GM03348 (cell line): ENCODE results near the gene RNF115.
"Not testable (repeated sequence)": the region's sequence is repeated elsewhere in the genome, so short reads cannot be mapped to it uniquely, and the experiment has no call there.

Experiments used
- DNase-seq: peaks from one replicate; pipeline ENCODE4 v3.0.0; 2012; ENCODE audit warnings: low spot score

RNF115 gene

DNA sequence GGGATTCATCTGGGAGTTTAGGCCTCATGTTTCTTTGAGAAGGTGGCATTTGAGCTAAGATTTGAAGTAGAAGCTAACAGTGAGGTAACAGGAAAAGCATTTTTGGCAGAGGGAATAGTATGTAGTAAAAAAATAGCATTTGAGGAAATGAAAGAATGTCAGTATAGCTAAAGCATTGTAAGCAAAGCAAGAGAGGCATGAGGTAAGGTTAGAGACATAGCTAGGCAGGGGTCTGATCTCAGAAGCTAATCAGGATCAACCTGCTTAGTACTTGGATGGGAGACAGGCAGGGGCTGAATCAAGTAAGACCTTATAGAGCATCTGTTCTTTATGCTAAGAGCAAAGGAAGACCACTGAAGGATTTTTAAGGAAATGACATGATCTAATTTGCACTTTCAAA is 4.1 kb upstream of the RNF115 start:
- DNase-seq: no peak

DNA sequence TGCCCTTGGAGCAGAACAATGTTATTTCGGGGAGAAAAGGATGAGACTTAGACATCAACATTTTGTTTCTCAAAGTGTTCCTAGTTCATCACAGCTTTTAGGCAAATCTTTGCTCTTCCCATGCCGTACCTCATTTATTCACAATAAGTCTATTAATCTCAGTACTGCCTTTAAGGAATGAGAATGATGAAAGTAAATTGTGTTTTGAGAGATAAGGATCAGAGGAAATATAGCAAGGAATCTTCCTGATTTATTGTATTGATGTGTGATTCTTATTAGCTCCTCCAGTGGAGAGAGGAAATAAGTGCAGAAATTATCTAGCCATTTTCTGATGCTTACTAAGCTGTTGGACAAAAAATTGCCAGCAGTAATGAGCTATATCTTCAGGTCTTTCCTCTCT is 2.1 kb upstream of the RNF115 start:
- DNase-seq: no peak

DNA sequence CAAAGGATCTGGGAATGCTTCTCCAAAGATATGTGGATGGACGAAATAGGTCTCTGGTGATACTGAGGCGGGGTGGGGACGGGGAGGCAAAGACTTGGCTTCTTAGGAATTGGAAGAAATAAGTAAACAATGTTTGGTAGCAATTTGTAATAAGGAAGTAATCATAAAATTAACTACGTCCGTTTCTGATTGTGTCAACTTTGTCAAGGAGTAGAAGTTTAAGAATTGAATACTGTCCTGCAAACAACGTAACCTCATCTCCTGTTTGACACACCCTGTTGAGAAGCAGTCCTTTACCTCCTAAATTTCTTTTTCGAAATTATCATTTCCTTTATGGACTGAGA is 576 bp upstream of the RNF115 start:
- DNase-seq: peak; percentile 9

DNA sequence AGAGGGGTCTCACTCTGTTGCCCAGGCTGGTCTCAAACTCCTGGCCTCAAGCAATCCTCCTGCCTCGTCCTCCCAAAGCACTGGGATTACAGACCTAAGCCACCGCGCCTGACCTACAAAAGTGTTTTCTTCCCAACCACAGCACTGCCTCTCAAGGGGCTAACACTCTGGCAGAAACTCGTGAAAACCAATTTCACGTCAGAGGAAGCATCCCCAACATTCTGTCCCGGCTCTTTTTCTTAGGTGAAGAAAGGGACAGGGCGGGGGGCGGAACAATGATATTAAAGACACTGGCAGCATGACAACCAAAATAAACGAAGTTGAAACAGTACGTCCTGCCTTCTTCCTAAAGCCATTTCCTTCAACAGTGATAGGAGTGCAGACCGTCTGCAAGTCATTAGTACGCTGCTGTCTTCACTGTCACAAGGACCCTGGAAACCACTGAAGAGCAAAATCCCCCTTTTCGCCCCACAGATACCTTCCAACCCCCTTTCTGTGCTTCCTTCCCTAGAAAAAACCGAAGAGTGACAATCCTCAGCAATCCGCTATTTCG is 1.0 kb downstream of the RNF115 start:
- DNase-seq: not testable (repeated sequence)

DNA sequence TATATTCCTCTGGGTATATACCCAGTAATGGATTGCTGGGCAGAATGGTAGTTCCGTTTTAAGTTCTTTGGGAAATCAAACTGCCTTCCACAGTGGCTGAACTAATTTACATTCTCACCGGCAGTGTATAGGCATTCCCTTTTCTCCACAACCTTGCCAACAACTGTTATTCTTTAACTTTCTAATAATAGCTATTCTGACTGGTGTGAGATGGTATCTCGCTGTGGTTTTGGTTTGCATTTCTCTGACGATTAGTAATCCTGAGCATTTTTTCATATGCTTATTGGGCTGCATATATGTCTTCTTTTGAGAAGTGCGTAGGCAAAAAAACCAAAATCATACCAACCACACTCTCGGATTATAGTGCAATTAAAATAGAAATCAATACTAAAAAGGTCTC is 5.8 kb downstream of the RNF115 start:
- DNase-seq: not testable (repeated sequence)

DNA sequence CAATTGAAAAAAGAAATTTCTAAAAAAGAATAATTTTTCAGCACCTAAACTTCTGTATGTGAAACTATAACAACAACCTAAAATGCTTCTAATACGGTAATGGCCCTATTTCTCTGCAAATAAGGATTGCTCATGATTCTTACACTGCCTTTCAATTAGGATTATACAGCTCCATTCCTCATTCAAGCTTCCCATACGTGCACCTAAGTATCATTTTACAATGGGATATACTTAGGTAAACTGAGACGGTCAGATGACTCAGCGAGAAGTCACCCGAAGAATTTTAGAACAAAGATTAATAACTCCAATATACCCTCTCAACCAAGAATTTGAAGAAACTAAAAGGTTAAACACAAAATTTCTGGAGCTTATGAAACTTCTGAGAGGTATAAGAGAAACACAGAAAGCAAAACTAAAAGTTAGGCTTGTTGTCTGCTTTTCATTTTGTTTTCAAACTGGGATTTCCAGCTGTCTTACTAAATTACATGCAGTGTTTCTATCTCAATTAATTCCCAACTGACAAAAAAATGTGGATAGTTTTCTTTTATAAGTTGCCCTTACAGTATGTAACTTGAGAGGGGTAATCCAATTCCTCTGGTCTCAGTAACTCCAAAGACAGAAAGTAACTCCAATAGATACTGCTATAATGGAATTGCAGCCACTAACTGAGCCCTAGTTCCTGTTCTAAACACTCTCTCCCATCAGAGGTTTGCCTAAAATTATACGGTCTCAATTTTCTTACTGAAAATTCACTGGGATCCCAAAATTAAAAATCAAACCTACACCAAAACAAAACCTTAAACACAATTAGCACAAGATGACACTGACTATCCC is 10.7 kb downstream of the RNF115 start:
- not testable (repeated sequence) for DNase-seq

DNA sequence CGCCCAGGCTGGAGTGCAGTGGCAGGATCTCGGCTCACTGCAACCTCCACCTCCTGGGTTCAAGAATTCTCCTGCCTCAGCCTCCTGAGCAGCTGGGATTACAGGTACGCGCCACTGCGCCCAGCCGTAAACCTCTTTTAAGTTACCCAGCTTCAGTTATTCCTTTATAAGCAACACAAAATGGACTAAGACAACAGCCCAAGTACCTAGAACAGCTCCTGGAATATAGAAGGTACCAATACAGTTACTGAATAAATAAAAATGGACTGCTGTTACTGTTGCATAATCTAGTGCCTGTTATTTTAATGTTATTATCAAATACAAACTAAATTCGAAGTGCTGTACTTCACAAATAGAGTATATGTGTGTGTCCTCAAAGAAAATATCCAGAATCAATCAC is 17.1 kb downstream of the RNF115 start:
- no peak for DNase-seq

DNA sequence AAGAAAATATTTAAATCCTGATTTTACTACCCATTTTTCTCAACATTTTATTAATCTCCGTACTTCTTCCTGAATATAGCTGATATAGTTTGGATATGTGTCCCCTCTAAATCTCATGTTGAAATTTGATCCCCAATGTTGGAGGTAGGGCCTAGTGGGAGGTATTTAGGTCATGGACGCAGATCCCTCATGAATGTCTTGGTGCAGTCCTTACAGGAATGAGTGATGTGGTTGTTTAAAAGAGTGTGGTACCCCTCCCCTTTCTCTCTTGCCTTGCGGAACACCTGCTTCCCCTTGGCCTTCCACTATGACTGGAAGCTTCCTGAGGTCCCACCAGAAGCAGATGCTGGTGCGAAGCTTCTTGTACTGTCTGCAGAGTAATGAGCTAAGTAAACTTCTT is 17.5 kb downstream of the RNF115 start:
- DNase-seq: no peak

DNA sequence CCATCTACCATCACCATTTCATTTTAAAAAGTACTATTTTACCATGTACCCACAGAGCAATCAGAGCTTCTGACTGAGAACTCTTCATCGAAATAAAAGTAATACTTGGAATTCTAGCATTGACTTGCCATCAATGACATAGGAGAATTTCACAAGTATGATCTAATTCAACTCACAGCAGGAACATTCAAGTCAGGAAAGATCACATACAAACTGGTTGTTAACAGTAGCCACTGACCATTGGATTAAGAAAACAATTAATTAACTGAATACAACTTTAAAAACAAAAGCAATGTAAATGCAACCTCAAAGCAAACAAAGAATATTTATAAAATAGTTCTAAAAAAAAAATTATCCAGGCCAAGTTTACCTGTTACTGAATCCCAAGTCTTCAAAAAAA is 18.8 kb downstream of the RNF115 start:
- DNase-seq: no peak

DNA sequence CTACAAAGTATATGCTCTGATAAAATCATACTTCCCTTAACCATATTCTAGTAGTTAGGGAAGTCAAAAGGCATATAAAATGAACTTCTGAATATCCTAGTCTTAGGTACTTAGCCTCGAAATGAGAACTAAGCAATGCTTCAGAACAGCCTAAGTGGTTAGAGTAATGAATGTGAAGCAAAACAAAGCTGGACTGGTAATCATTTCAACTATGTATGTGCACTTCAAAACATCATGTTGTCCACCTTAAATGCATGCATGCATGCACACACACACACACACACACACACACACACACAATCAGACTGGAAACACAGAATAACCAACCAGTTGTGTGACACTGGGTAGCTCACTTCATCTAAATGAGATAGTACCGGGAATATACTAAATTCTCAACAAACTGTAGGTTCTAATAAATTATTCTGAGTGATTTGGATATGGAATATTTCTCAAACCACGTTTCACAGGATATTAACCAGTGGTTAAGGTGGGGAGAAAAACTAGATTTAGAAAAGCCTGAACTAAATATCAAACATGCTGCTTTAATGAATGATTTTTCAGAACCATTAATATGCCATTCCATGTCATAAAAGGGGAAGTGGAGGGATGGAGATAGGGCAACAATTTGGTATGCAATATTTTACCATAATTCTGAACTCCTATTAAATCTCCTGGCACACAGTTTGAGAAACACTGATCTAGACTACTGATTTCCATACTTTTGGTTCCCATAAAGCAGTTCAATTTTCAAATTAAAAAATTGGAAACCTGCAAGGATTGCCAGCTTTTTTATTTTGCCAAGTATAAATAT is 19.5 kb downstream of the RNF115 start:
- DNase-seq: no peak

DNA sequence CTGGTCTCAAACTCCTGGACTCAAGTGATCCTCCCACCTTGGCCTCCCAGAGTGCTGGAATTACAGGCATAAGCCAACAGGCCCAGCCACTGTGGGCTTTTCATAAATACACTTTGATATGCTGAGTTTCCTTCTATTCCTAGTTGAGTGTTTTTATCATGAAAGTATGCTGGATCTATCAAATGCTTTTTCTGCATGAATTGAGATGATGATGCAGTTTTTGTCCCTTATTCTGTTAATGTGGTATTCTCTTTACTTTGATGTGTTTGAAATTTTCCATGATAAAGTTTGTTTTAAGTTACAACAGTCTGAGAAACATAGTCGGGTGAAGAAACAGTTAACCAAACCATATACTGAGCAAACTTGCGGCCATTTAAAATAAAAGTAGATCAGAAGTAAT is 24.1 kb downstream of the RNF115 start:
- no peak for DNase-seq

DNA sequence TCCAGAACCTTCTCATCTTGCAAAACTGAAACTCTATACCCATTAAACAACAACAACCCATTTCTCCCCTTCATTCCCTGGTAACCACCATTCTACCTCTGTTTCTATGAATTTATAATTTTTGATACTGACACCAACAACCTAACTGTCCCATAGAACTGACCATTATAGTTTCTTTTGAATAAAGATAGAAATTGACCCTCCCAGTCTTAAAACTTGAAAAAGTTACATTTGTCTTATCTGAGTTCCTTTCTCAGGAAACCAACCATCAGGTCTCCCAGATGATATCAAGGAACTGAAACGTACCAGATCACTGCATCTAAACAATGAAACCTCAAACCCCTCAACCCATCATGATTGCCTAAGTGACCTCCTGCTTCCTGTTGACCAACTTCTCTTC is 27.1 kb downstream of the RNF115 start:
- DNase-seq: no peak

DNA sequence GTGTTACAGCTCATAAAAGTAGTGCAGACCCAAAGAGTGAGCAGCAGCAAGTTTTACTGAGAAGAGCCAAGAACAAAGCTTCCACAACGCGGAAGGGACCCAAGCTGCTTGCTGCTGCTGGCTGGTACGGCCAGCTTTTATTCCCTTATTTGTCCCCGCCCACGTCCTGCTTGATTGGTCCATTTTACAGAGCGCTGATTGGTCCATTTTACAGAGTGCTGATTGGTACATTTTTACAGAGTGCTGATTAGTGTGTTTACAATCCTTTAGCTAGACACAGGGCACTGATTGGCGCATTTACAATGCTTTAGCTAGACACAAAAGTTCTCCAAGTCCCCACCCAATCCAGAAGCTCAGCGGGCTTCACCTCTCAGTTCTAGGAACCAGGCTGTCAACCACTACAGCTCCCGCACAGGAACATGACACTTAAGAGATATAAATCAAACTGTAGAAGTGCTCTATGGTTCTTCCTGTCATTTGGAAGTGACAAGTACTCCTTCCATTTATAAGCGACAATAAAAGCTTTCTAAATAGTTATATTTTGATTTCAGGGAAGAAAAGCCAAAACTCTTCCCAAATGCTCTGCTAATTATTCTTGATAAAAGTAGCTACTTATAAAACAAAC is 28.5 kb downstream of the RNF115 start:
- no peak for DNase-seq

DNA sequence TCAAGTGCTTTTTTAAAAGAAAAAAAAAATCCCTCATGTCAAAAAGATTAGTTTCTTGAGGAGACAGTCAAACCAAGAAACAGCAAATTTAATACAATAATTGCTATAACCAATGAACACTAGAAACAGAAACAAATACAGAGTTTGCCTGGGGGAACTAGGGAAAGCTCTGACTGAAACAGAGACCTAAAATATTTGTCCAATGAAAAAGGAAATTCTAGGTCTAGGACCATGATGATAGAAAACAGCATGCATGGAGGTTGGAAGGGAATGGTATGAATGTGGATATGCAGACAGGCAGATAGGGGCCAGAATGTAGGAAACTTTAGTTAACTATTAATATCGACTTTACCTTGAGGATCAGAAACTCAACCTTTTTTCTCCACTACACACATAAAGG is 31.4 kb downstream of the RNF115 start:
- no peak for DNase-seq

DNA sequence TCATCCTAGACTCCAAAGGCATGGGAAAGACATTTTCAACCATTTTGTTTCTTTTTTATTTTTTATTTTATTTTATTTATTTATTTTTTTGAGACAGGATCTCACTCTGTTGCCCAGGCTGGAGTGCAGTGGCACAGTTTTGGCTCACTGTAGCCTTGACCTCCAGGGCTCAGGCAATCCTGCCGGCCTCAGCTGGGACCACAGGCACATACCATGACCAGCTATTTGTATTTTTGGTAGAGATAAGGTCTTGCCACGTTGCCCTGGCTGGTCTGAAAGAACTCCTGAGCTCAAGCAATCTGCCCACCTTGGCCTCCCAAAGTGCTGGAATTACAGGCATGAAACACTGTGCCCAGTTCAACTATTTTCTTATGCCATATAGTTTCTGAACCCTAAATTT is 32.0 kb downstream of the RNF115 start:
- not testable (repeated sequence) for DNase-seq

DNA sequence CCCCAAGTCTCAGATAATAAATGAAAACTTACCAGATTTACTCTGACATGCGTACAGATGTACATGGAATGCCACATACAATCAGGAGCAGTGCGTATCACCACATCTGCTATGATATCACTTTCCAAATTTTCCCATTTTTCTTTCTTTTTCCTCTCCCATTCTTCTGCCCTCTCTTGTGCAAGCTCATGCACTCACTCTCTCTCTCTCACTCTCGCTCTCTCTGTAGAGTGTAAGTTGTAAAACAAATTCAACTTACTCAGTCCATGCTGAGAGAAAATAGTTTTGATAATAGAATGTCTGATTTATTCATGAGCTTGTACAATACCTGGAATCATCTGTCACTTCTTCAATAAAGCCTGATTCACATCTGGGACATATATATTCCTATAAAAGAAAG is 35.3 kb downstream of the RNF115 start:
- DNase-seq: no peak

DNA sequence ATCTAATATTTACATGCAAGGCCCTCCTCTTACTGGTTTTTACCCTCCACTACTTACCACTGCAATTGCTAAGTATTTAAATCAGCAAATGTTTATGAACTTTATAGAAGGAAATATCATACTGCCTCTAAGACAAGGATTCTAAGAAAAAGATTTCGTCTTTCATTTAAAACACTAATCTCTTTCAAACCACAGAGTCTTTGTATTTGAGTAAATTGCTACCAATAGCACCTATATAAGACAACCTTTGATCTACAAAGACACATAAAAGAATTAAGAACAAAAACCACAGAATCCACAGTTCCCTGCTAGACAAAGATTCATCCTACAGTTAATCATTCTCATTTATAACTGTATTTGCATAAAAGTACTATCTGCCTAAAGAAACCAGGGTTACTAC is 37.6 kb downstream of the RNF115 start:
- DNase-seq: no peak

DNA sequence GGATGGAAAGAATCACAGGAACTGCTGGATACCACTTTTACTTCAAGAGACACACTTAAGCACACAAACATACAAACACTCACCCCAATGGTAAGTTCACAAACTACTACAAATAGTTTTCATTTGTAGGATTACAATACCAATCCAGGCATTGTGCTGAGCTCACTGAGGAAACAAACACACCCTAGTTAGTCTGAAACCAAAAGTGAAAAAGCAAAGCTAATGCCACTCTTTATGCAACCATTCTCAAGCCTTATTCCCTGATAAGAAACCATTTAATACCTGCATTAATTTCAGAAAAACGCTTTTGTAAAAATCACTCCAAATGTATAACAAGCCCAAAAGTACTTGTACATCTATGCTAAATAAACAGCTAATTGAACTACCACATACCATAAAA is 38.3 kb downstream of the RNF115 start:
- no peak for DNase-seq

DNA sequence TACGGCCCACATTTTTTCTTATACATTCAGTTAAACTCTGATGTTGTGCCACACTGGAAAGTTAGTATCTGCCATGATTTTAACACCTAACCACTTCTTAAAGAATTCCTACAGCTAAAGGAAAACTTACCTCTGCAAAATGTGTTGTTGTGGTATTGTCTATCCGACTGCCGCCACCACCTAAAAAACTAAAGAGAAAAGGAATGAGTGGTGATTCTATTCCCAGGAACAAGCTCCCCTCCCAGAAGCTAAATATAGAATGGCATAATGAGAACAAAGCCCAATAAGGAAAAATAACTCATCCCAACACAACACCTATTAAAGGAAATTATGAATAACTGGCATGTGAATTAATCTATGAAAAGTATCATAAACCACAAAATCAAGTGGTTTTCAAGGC is 39.5 kb downstream of the RNF115 start:
- no peak for DNase-seq

DNA sequence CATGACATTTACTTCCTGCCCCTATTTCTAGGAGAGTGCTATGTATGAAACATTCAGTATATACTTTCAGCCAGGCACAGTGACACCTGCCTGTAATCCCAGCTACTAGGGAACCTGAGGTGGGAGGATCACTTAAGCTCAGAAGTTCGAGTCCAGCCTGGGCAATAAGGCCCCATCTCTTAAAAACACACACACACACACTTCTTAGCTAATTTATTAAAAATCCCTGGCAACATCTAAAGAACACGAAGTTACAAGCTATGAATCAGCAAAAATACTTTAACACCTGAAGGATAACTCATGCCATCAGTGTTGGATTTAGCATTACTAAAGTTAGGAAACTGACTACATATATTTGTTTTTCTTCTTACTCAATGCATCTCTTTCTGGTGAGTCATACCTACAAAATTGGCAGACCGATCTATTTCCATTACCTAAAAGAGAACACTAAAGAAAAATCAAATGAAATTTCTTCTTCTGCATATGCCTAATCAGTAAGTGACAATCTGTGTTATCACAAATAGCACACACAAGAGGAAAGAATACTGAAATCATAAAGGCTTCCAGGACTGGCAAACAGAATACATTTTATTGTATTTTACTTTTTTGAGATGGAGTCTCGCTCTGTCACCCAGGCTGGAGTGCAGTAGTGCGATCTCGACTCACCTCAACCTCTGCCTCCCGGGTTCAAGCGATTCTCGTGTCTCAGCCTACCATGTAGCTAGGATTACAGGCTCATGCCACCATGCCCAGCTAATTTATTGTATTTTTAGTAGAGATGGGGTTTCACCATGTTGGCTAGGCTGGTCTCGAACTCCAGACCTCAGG is 41.4 kb downstream of the RNF115 start:
- DNase-seq: peak; percentile 63

DNA sequence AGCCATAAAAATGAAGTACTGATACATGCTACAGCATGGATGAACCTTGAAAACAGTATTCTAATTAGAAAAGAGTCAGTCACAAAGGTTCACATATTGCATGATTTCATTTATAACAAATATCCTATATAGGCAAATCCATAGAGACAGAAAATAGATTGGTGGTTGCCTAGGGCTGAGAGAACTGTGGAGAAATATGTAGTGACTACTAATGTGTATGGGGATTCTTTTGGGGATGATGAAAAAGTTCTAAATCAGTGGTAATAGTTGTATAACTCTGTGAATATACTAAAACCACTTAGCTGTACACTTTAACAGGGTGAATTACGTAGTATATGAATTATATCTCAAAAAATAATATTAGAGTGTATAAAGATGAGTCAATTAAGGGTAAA is 45.8 kb downstream of the RNF115 start:
- no peak for DNase-seq
